WTC11 (cell line): Measurements from ENCODE around the gene RIOK1. TPM values are rescaled to one million over a fixed set of nuclear protein-coding genes. Genes with fewer than 3 reads are reported as not detected.

ENCODE experiments used
- ATAC-seq: fragments of 200-7000 bp; cut with Tn5 transposase; 2 replicates; pipeline ENCODE4 v1.10.0; 2021; ENCODE audit warnings: mild to moderate bottlenecking, moderate library complexity
- CTCF ChIA-PET: fragments of 300-600 bp; sonication (Branson Sonifier 250); formaldehyde crosslinking; loops from one replicate; lab custom pipeline; 2021; ENCODE audit warnings: antibody characterized with exemption; lab: Charles Lee
- POLR2A ChIA-PET: fragments of 350-600 bp; sonication (Branson Sonifier 250); formaldehyde crosslinking; loops from one replicate; lab custom pipeline; 2021; ENCODE audit warnings: antibody characterized with exemption; lab: Charles Lee
- DNase-seq: peaks from one replicate; pipeline ENCODE4 v3.0.0; 2021; ENCODE audit warnings: low spot score
- H3K27ac Mint-ChIP-seq: 2 replicates; pipeline ENCODE4 v1.8.0; 2021; ENCODE audit warnings: mixed read lengths
- H3K27me3 Mint-ChIP-seq: 2 replicates; pipeline ENCODE4 v1.8.0; 2021; ENCODE audit warnings: low read depth, mild to moderate bottlenecking, moderate library complexity, mixed read lengths
- H3K36me3 Mint-ChIP-seq: 2 replicates; pipeline ENCODE4 v1.8.0; 2021; ENCODE audit warnings: mixed read lengths
- H3K4me1 Mint-ChIP-seq: 2 replicates; pipeline ENCODE4 v1.8.0; 2022; ENCODE audit warnings: mixed read lengths
- H3K4me3 Mint-ChIP-seq: 2 replicates; pipeline ENCODE4 v1.8.0; 2021; ENCODE audit warnings: mild to moderate bottlenecking, moderate library complexity, mixed read lengths
- H3K9me3 Mint-ChIP-seq: 2 replicates; pipeline ENCODE4 v1.8.0; 2021; ENCODE audit warnings: mixed read lengths
- AFF4 ChIP-seq: sonication (generic); formaldehyde crosslinking; IDR thresholded peaks from 2 replicates; pipeline ENCODE4 v1.8.1; 2023; ENCODE audit warnings: mild to moderate bottlenecking, missing genetic modification reagents, borderline replicate concordance
- AR ChIP-seq: fragments of 250-450 bp; sonication (Bioruptor Pico); IDR thresholded peaks from 2 replicates; pipeline ENCODE4 v1.9.0; 2021; ENCODE audit warnings: mild to moderate bottlenecking
- HMGA2 ChIP-seq: fragments of 250-450 bp; sonication (Bioruptor Pico); IDR thresholded peaks from 2 replicates; pipeline ENCODE4 v1.4.0; 2021; ENCODE audit warnings: mild to moderate bottlenecking, moderate library complexity
- HMGXB4 ChIP-seq: sonication (generic); formaldehyde crosslinking; IDR thresholded peaks from 2 replicates; pipeline ENCODE4 v1.8.1; 2023; ENCODE audit warnings: mild to moderate bottlenecking, moderate library complexity, missing genetic modification reagents
- JUN ChIP-seq: sonication (generic); formaldehyde crosslinking; IDR thresholded peaks from 2 replicates; pipeline ENCODE4 v1.8.0; 2023; ENCODE audit warnings: mild to moderate bottlenecking, missing genetic modification reagents
- NFE2L1 ChIP-seq: sonication (generic); formaldehyde crosslinking; IDR thresholded peaks from 2 replicates; pipeline ENCODE4 v1.8.1; 2023; ENCODE audit warnings: missing genetic modification reagents
- PRRX2 ChIP-seq: fragments of 250-450 bp; sonication (Bioruptor Pico); IDR thresholded peaks from 2 replicates; pipeline ENCODE4 v1.8.0; 2021; ENCODE audit warnings: mild to moderate bottlenecking
- STAT6 ChIP-seq: sonication (generic); formaldehyde crosslinking; conservative IDR thresholded peaks from 2 replicates; pipeline ENCODE4 v1.8.1; 2023; ENCODE audit warnings: mild to moderate bottlenecking, low read depth, missing genetic modification reagents, moderate library complexity
- USF2 ChIP-seq: sonication (generic); formaldehyde crosslinking; IDR thresholded peaks from 2 replicates; pipeline ENCODE4 v1.8.1; 2023; ENCODE audit warnings: mild to moderate bottlenecking, missing genetic modification reagents, moderate library complexity
- ZBTB43 ChIP-seq: sonication (generic); formaldehyde crosslinking; IDR thresholded peaks from 2 replicates; pipeline ENCODE4 v1.8.1; 2023; ENCODE audit warnings: mild to moderate bottlenecking, missing genetic modification reagents
- ZMAT4 ChIP-seq: fragments of 250-450 bp; sonication (Bioruptor Pico); IDR thresholded peaks from 2 replicates; pipeline ENCODE4 v1.9.0; 2021; ENCODE audit warnings: mild to moderate bottlenecking
- ZNF396 ChIP-seq: fragments of 250-450 bp; sonication (Bioruptor Pico); IDR thresholded peaks from 2 replicates; pipeline ENCODE4 v1.8.0; 2021; ENCODE audit warnings: mild to moderate bottlenecking, moderate library complexity, borderline replicate concordance
- total RNA-seq: library from RNA; stranded (reverse); gene quantifications from 3 replicates; pipeline ENCODE4 v1.2.3, GENCODE V29; 2021

The RIOK1 gene
- total RNA-seq, 1 experiment from 2014 or later, result 25.6 TPM

- TF ChIP-seq STAT6 (CRISPR knock-in tag) (no peak), AR (CRISPR knock-in tag) (no peak), NFE2L1 (CRISPR knock-in tag) (no peak), PRRX2 (CRISPR knock-in tag) (no peak), ZNF396 (CRISPR knock-in tag) (no peak), ZMAT4 (no peak), AFF4 (no peak), HMGA2 (CRISPR knock-in tag) (no peak)
- TF ChIP-seq, all 79 proteins: peak for 0
Observed at GRCh38 chr6:7378740-7379139, 10.9 kb upstream of the RIOK1 start (continued).

GRCh38 chr6:7381092-7381491 lies 8.5 kb upstream of the RIOK1 start:
- no peaks in the 10 kb centered on the region; the same call in 1 of the 2 replicates for H3K27me3 Mint-ChIP-seq
- no peaks in the 10 kb centered on the region for H3K36me3 Mint-ChIP-seq
- ATAC-seq, result no peak
- no peak for TF ChIP-seq HMGXB4
- no peak for TF ChIP-seq JUN (CRISPR knock-in tag)
- no peak for TF ChIP-seq USF2 (CRISPR knock-in tag)
- TF ChIP-seq ZBTB43, result no peak
- no peak overlapping the region for H3K4me3 Mint-ChIP-seq
- CTCF ChIA-PET, result no interaction called here
- H3K9me3 Mint-ChIP-seq, result no peaks in the 10 kb centered on the region
- DNase-seq, result no peak
- 0 out of 2 replicates have a peak, but pooled peaks cover 2% of the 10 kb centered on the region for H3K4me1 Mint-ChIP-seq
- POLR2A ChIA-PET, result no interaction called here
- no peak overlapping the region for H3K27ac Mint-ChIP-seq
